ENCODE data around the gene PRDM8. TPM values are rescaled to one million over a fixed set of nuclear protein-coding genes. Genes with fewer than 3 reads are reported as not detected.
A peak's percentile ranks its signal among the peaks of the same experiment; 100 is the strongest.

The PRDM8 gene
- total and polyA plus RNA-seq, 2 of the 8 experiments (the other 6 are each of a cell fraction or from before 2014, with no cell fraction given), result not detected

DNA sequence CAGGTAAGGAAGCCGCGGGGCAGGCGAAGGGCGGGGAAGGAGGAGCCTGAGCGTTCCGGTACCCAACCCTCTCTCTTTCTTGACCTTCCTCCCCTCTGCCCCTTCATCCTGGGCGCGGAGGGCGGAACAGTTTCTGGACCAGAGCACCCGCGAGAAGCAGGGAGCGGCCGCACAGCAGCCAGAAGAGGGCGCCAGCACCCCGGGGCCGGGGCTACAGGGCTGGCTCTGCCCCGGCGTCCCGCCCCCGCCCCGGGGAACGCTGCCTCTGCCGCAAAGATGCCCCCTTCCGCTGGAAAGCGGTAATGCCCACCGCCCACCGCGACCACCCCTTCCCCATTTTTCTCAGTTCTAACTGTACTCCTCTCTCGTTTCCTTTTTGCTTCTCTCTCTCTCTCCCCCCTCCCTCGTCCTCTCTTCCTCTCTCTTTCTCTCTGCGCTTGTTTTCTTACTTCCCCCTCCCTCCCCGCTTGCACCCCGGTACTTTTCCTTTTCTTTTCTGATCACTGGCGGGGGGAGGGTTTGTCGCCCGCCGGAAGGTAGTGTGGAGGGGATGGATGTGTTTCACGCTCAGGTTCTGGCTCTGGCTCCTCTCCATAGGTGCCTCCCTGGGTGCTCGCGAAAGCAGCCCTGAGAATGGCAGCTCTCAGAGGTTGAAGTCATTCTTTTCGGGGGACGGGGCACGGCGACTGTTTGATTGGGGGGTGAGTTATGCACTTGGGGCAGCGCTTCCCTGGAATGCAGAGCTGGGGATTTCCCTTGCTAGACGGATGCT is 13.1 kb upstream of the PRDM8 start (continued):
- TF ChIP-seq KDM5A (IDR thresholded peaks at IDR 0.05; ENCODE audit: low read length), result no peak
- no peak for TF ChIP-seq ASH2L (IDR thresholded peaks at IDR 0.05; ENCODE audit: low read length)
- no peak for TF ChIP-seq GTF2F1 (IDR thresholded peaks at IDR 0.05; ENCODE audit: borderline replicate concordance, low read depth, low read length)
- no peak for TF ChIP-seq ZNF274 (IDR thresholded peaks at IDR 0.05; ENCODE audit: borderline replicate concordance, extremely low read depth, low read length)
- no peak for TF ChIP-seq TBP (IDR thresholded peaks at IDR 0.05; ENCODE audit: low read depth, low read length)
- TF ChIP-seq, protein P1, sequence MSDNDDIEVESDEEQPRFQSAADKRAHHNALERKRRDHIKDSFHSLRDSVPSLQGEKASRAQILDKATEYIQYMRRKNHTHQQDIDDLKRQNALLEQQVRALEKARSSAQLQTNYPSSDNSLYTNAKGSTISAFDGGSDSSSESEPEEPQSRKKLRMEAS (IDR thresholded peaks at IDR 0.05), result peak; percentile 19; the same call in 1 of the 2 replicates
- TF ChIP-seq EGR1 (IDR thresholded peaks at IDR 0.05; ENCODE audit: borderline replicate concordance, low read depth, low read length), result peak; percentile 87
- TF ChIP-seq TCF12 (IDR thresholded peaks at IDR 0.05; ENCODE audit: low read depth, low read length), result 0 out of 2 replicates have a peak, but pooled peaks have one; percentile 62
- TF ChIP-seq SIX5 (IDR thresholded peaks at IDR 0.05; ENCODE audit: low read depth, low read length), result no peak
- peak; percentile 85 for TF ChIP-seq CTBP2 (IDR thresholded peaks at IDR 0.05; ENCODE audit: borderline replicate concordance, insufficient read depth, insufficient read length, low read length)
- TF ChIP-seq YY1 (IDR thresholded peaks at IDR 0.05; ENCODE audit: low read depth, low read length), result 0 out of 2 replicates have a peak, but pooled peaks have one; percentile 10

Data from H1 (cell line).